Mesenchymal stem cell (in vitro differentiated cells and primary cell): ENCODE data around the gene HID1.

ENCODE experiments used
- DNase-seq: peaks from one replicate; pipeline ENCODE4 v3.0.0-alpha.2; 2013
- H2AFZ ChIP-seq: one replicate; pipeline ENCODE4 v1.6.1; 2013; ENCODE audit warnings: low read depth, mild to moderate bottlenecking, control low read depth, inconsistent platforms, low read length, moderate library complexity
- H2AK5ac ChIP-seq: 2 replicates; pipeline ENCODE4 v1.6.1; 2013; ENCODE audit warnings: low read length, moderate library complexity, mild to moderate bottlenecking, inconsistent platforms; ENCODE audit not compliant: severe bottlenecking
- H2BK120ac ChIP-seq: one replicate; pipeline ENCODE4 v1.6.1; 2013; ENCODE audit warnings: low read depth, mild to moderate bottlenecking, inconsistent platforms, low read length, moderate library complexity
- H2BK12ac ChIP-seq, 2 experiments: one replicate each; pipeline ENCODE4 v1.6.1; 2013; ENCODE audit warnings: inconsistent platforms in 2 of 2, low read length in 2 of 2, mild to moderate bottlenecking in 2 of 2, moderate library complexity in 2 of 2, control low read depth in 1 of 2
- H2BK15ac ChIP-seq: one replicate; pipeline ENCODE4 v1.6.1; 2013; ENCODE audit warnings: mild to moderate bottlenecking, low read depth, inconsistent platforms; ENCODE audit not compliant: poor library complexity, severe bottlenecking
- H2BK5ac ChIP-seq: 2 replicates; pipeline ENCODE4 v1.6.1; 2013; ENCODE audit warnings: low read depth, mild to moderate bottlenecking, low read length, control low read depth, inconsistent platforms; ENCODE audit not compliant: poor library complexity, severe bottlenecking
- H3K14ac ChIP-seq, 2 experiments: one replicate each; pipeline ENCODE4 v1.6.1; 2013; ENCODE audit warnings: inconsistent platforms in 2 of 2, low read length in 2 of 2, control low read depth in 1 of 2, mild to moderate bottlenecking in 1 of 2, moderate library complexity in 1 of 2
- H3K18ac ChIP-seq, 2 experiments: one replicate each; pipeline ENCODE4 v1.6.1; 2013; ENCODE audit warnings: inconsistent platforms in 2 of 2, low read length in 2 of 2, control low read depth in 1 of 2, low read depth in 1 of 2, mild to moderate bottlenecking in 1 of 2
- H3K23ac ChIP-seq, 2 experiments: one replicate each; pipeline ENCODE4 v1.6.1; 2013; ENCODE audit warnings: inconsistent platforms in 2 of 2, low read length in 2 of 2, mild to moderate bottlenecking in 2 of 2, moderate library complexity in 2 of 2, control low read depth in 1 of 2
- H3K27ac ChIP-seq: 2 replicates; pipeline ENCODE4 v1.5.1; 2013; ENCODE audit warnings: mild to moderate bottlenecking, moderate library complexity, low read length, control low read depth, inconsistent platforms; ENCODE audit not compliant: poor library complexity, severe bottlenecking
- H3K27me3 ChIP-seq, 2 experiments: 2 replicates each; pipeline versions ENCODE4 v1.6.1 to v1.7.0; 2013; ENCODE audit warnings: low read length in 2 of 2, mild to moderate bottlenecking in 2 of 2, moderate library complexity in 2 of 2, control low read depth in 1 of 2, inconsistent platforms in 1 of 2; ENCODE audit not compliant: control insufficient read depth in 1 of 2, insufficient read depth in 1 of 2
- H3K36me3 ChIP-seq, 2 experiments: 2 replicates each; pipeline versions ENCODE4 v1.6.1 to v1.7.0; 2013; ENCODE audit warnings: low read length in 2 of 2, control low read depth in 1 of 2, inconsistent platforms in 1 of 2, low read depth in 1 of 2, mild to moderate bottlenecking in 1 of 2; ENCODE audit not compliant: insufficient read depth in 2 of 2, control insufficient read depth in 1 of 2
- H3K4ac ChIP-seq, 2 experiments: one replicate each; pipeline ENCODE4 v1.6.1; 2013; ENCODE audit warnings: inconsistent platforms in 2 of 2, low read length in 2 of 2, mild to moderate bottlenecking in 2 of 2, moderate library complexity in 2 of 2, control low read depth in 1 of 2, low read depth in 1 of 2
- H3K4me1 ChIP-seq: 2 replicates; pipeline ENCODE4 v1.6.1; 2013; ENCODE audit warnings: low read depth, low read length, control low read depth; ENCODE audit not compliant: control insufficient read depth, insufficient read depth
- H3K4me2 ChIP-seq: 2 replicates; pipeline ENCODE4 v1.6.1; 2013; ENCODE audit warnings: low read length, mild to moderate bottlenecking, inconsistent platforms; ENCODE audit not compliant: poor library complexity, severe bottlenecking
- H3K4me3 ChIP-seq, 2 experiments: 2 replicates each; pipeline versions ENCODE4 v1.5.1 to v1.7.0; 2013; ENCODE audit warnings: low read length in 2 of 2, mild to moderate bottlenecking in 2 of 2, control low read depth in 1 of 2, low read depth in 1 of 2; ENCODE audit not compliant: insufficient read depth in 1 of 2
- H3K79me1 ChIP-seq: replicated peaks from 2 replicates; pipeline ENCODE4 v1.6.1; 2013; ENCODE audit warnings: mild to moderate bottlenecking, control low read depth, low read length, inconsistent platforms; ENCODE audit not compliant: poor library complexity, severe bottlenecking
- H3K9ac ChIP-seq: 2 replicates; pipeline ENCODE4 v1.7.0; 2013; ENCODE audit warnings: mild to moderate bottlenecking, low read length, moderate library complexity
- H3K9me3 ChIP-seq: 2 replicates; pipeline ENCODE4 v1.7.0; 2013; ENCODE audit warnings: mild to moderate bottlenecking, low read length; ENCODE audit not compliant: control insufficient read depth
- H4K8ac ChIP-seq: one replicate; pipeline ENCODE4 v1.6.1; 2013; ENCODE audit warnings: inconsistent platforms, mild to moderate bottlenecking, low read length, moderate library complexity
- H4K91ac ChIP-seq: one replicate; pipeline ENCODE4 v1.6.1; 2013; ENCODE audit warnings: mild to moderate bottlenecking, low read length, inconsistent platforms
- WGBS: methylation state at CpG from one replicate; pipeline ENCODE4 v1.1.7; 2013; ENCODE audit warnings: mixed read lengths; 5-methylcytosine and 5-hydroxymethylcytosine counted together

Gene HID1

GRCh38 chr17:74935585-74936469 lies 36.7 kb downstream of the HID1 start, which contains the start of gene OTOP3:
TSS of gene OTOP3 (plus strand) at chr17:74935898. CDS start at chr17:74935922, 24 bp downstream.
- Histone ChIP-seq H3K9me3 (no peaks in the 10 kb centered on the region), H3K27me3 (peaks cover 86 to 94% of the 10 kb centered on the region in 2 experiments), H2BK15ac (no peak within 1 kb of the TSS), H2AK5ac (no peak within 1 kb of the TSS), H3K14ac (no peak within 1 kb of the TSS), H4K8ac (no peak within 1 kb of the TSS), H2AFZ (no peak within 1 kb of the TSS), H2BK120ac (no peak within 1 kb of the TSS), H3K27ac (no peak within 1 kb of the TSS), H3K36me3 (no peaks in the 10 kb centered on the region), H3K4me2 (no peak within 1 kb of the TSS), H3K4ac (no peak within 1 kb of the TSS), H3K4me3 (no peak within 1 kb of the TSS), H4K91ac (no peak within 1 kb of the TSS), H3K23ac (peak within 1 kb of the TSS in 1 of 2 experiments; percentile 70), H2BK5ac (no peak within 1 kb of the TSS), H3K79me1 (no peaks in the 10 kb centered on the region), H3K18ac (no peak within 1 kb of the TSS), H3K9ac (no peak within 1 kb of the TSS), H3K4me1 (peaks cover 6% of the 10 kb centered on the region), H2BK12ac (no peak within 1 kb of the TSS)
- DNase-seq = no peak
- 10% methylated on average over 73 of the region's 78 CpGs for WGBS

GRCh38 chr17:74935048-74935447 lies 37.5 kb downstream of the HID1 start:
- Histone ChIP-seq H3K9ac (no peak overlapping the region), H3K4me3 (no peak overlapping the region)

GRCh38 chr17:74930535-74931036 lies 42.0 kb downstream of the HID1 start:
- H2BK120ac ChIP-seq = no peak overlapping the region
- H3K14ac ChIP-seq = no peak overlapping the region
- H3K23ac ChIP-seq = no peak overlapping the region
- no peak for DNase-seq
- H2BK15ac ChIP-seq = no peak overlapping the region
- peaks cover 73 to 85% of the 10 kb centered on the region in 2 experiments for H3K27me3 ChIP-seq
- no peaks in the 10 kb centered on the region for H3K36me3 ChIP-seq
- H3K4me1 ChIP-seq = peaks cover 3% of the 10 kb centered on the region
- no peak overlapping the region for H2AK5ac ChIP-seq
- H2AFZ ChIP-seq = no peak overlapping the region
- no peak overlapping the region for H2BK5ac ChIP-seq
- no peak overlapping the region for H4K91ac ChIP-seq
- H3K27ac ChIP-seq = no peak overlapping the region
- no peak overlapping the region for H3K4me2 ChIP-seq
- H3K9ac ChIP-seq = no peak overlapping the region
- WGBS = 90% methylated on average over 24 of the region's 24 CpGs
- H3K4ac ChIP-seq = no peak overlapping the region
- H4K8ac ChIP-seq = no peak overlapping the region
- no peak overlapping the region for H3K4me3 ChIP-seq
- H3K79me1 ChIP-seq = no peaks in the 10 kb centered on the region
- no peaks in the 10 kb centered on the region for H3K9me3 ChIP-seq
- no peak overlapping the region for H2BK12ac ChIP-seq
- H3K18ac ChIP-seq = no peak overlapping the region

More at GRCh38 chr17:74935048-74935447, 37.5 kb downstream of the HID1 start:
- Histone ChIP-seq H3K4me2 (no peak overlapping the region), H2AFZ (no peak overlapping the region), H3K18ac (no peak overlapping the region), H2BK15ac (no peak overlapping the region), H3K79me1 (no peaks in the 10 kb centered on the region), H2BK5ac (no peak overlapping the region), H3K36me3 (no peaks in the 10 kb centered on the region), H4K8ac (no peak overlapping the region), H3K4me1 (peaks cover 6% of the 10 kb centered on the region), H3K4ac (no peak overlapping the region), H2AK5ac (no peak overlapping the region), H3K14ac (no peak overlapping the region), H3K23ac (no peak overlapping the region), H2BK12ac (no peak overlapping the region), H3K27ac (no peak overlapping the region), H2BK120ac (no peak overlapping the region), H4K91ac (no peak overlapping the region), H3K27me3 (peaks cover 80 to 94% of the 10 kb centered on the region in 2 experiments), H3K9me3 (no peaks in the 10 kb centered on the region)
- WGBS = 67% methylated on average over 2 of the region's 3 CpGs
- DNase-seq = no peak

GRCh38 chr17:74928786-74929185 lies 43.8 kb downstream of the HID1 start:
- Histone ChIP-seq H3K27ac (no peak overlapping the region), H4K8ac (no peak overlapping the region), H3K4me1 (peaks cover 4% of the 10 kb centered on the region), H3K4me2 (no peak overlapping the region), H3K23ac (no peak overlapping the region), H3K27me3 (peaks cover 75 to 86% of the 10 kb centered on the region in 2 experiments), H3K9me3 (no peaks in the 10 kb centered on the region), H3K9ac (no peak overlapping the region), H3K4me3 (no peak overlapping the region), H3K79me1 (no peaks in the 10 kb centered on the region), H2AFZ (no peak overlapping the region), H2BK15ac (no peak overlapping the region), H3K18ac (no peak overlapping the region), H3K14ac (no peak overlapping the region), H2BK120ac (no peak overlapping the region), H2BK5ac (no peak overlapping the region), H3K4ac (no peak overlapping the region), H2AK5ac (no peak overlapping the region), H2BK12ac (no peak overlapping the region), H4K91ac (no peak overlapping the region), H3K36me3 (no peaks in the 10 kb centered on the region)
- no peak for DNase-seq
- 75% methylated on average over 6 of the region's 6 CpGs for WGBS
